Ovary (tissue), 9 donors: ENCODE results near the gene PTPRB. TPM values are rescaled to one million over a fixed set of nuclear protein-coding genes. Genes with fewer than 3 reads are reported as not detected.

ENCODE experiments used
- DNase-seq, 5 donors: peaks; one replicate each; pipeline ENCODE4 v3.0.0-alpha.2; 2019 to 2020
- H3K27ac ChIP-seq, 2 donors: fragments of 200-600 bp; one replicate each; pipeline versions ENCODE4 v1.5.1 to v1.8.0; 2019 to 2022
- H3K27me3 ChIP-seq: fragments of 200-600 bp; one replicate; pipeline ENCODE4 v1.8.0; 2022
- H3K36me3 ChIP-seq: fragments of 200-600 bp; sonication (generic); one replicate; pipeline ENCODE4 v1.5.1; 2019
- H3K4me1 ChIP-seq: one replicate; pipeline ENCODE4 v1.8.1; 2013; ENCODE audit warnings: mild to moderate bottlenecking, moderate library complexity; ENCODE audit not compliant: insufficient read depth
- H3K4me3 ChIP-seq: fragments of 200-600 bp; sonication (generic); one replicate; pipeline ENCODE4 v1.5.1; 2017
- H3K9me3 ChIP-seq, 2 donors: fragments of 200-600 bp in 1 of 2; sonication (generic) in 1 of 2; one replicate each; pipeline versions ENCODE4 v1.5.1 to v1.8.1; 2013 to 2019; ENCODE audit warnings: mild to moderate bottlenecking in 1 of 2, moderate library complexity in 1 of 2
- EP300 ChIP-seq: sonication (generic); formaldehyde crosslinking; IDR thresholded peaks from one replicate; pipeline ENCODE4 v1.6.1; 2017; ENCODE audit warnings: antibody characterized with exemption
- POLR2A ChIP-seq: fragments of 450-650 bp; IDR thresholded peaks from one replicate; pipeline ENCODE4 v1.6.1; 2017; ENCODE audit warnings: antibody characterized with exemption, mild to moderate bottlenecking, moderate library complexity
- WGBS, 3 donors: extraction: QIAGEN DNeasy Blood & Tissue Kit in 1 of 3; methylation state at CpG; one replicate each; pipeline versions ENCODE4 v1.1.5 to v1.1.7; 2013 to 2017; 5-methylcytosine and 5-hydroxymethylcytosine counted together
- intact Hi-C, 4 donors: fragments of 100-400 bp; cut with DNase I; formaldehyde crosslinking; loops; one replicate each; pipeline versions ENCODE4 v1.11.0 to v1.15.1; 2022 to 2023
- polyA plus RNA-seq, 2 donors: library from polyadenylated mRNA; stranded (reverse); fragments of 200-250 nt in 1 of 2; fragments of 350-450 nt in 1 of 2; fragmentation: Illumina TruSeq in 1 of 2; extraction: RNeasy Lipid Tissue Mini Kit (QIAGEN cat#74804) in 1 of 2; gene quantifications; one replicate each; pipeline ENCODE4 v1.2.3, GENCODE V29; 2013 to 2014
- total RNA-seq, 7 donors: library from RNA; depleted of rRNA in 2 of 7; stranded (reverse); fragments of >200 nt in 2 of 7; fragmentation: NEBNext Ultra II Directional in 3 of 7; extraction: Animal tissue kit (Norgen Biotek cat#: 25700) in 3 of 7; gene quantifications; one replicate each; pipeline versions ENCODE4 v1.1.0 to v1.2.4, GENCODE V29; 2016 to 2023
- TF ChIP-seq, protein P1 (sequence below), 3 donors: fragments of 450-650 bp in 2 of 3; fragments of 200-600 bp in 1 of 3; IDR thresholded peaks; one replicate each; pipeline versions ENCODE4 v1.5.1 to v1.8.0; 2016 to 2022; ENCODE audit warnings: antibody characterized with exemption in 3 of 3, mild to moderate bottlenecking in 1 of 3
- donor health status: DM: no; HTN: no; CAD: no; lungs with moderate emphysema.
- donor health status: DM: no; HTN: no; CAD: no.
- donor health status: Bipolar disorder and iron deficiency.
- donor health status: DM: yes; HTN: yes; CAD: no.
- donor health status: DM: no; HTN: no; CAD: no.
- donor health status: DM: yes; HTN: yes; CAD: no.

PTPRB gene
- total and polyA plus RNA-seq, 9 donors: 4.9 to 34.6 (median 11.6) TPM

- TF ChIP-seq, protein P1, sequence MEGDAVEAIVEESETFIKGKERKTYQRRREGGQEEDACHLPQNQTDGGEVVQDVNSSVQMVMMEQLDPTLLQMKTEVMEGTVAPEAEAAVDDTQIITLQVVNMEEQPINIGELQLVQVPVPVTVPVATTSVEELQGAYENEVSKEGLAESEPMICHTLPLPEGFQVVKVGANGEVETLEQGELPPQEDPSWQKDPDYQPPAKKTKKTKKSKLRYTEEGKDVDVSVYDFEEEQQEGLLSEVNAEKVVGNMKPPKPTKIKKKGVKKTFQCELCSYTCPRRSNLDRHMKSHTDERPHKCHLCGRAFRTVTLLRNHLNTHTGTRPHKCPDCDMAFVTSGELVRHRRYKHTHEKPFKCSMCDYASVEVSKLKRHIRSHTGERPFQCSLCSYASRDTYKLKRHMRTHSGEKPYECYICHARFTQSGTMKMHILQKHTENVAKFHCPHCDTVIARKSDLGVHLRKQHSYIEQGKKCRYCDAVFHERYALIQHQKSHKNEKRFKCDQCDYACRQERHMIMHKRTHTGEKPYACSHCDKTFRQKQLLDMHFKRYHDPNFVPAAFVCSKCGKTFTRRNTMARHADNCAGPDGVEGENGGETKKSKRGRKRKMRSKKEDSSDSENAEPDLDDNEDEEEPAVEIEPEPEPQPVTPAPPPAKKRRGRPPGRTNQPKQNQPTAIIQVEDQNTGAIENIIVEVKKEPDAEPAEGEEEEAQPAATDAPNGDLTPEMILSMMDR (IDR thresholded peaks at IDR 0.05): no peak
- no peak for TF ChIP-seq POLR2A
- TF ChIP-seq EP300: no peak
- no peaks in the 10 kb centered on the region for H3K9me3 ChIP-seq
- intact Hi-C loops: no loop called here
- 31 to 43% (median 42%) methylated on average over 6 of the region's 6 CpGs for WGBS, 3 donors
- no peak for DNase-seq
- no peaks in the 10 kb centered on the region for H3K4me1 ChIP-seq
- H3K27ac ChIP-seq: no peak overlapping the region
- H3K4me3 ChIP-seq: no peak overlapping the region
- no peaks in the 10 kb centered on the region for H3K27me3 ChIP-seq
- H3K36me3 ChIP-seq: no peaks in the 10 kb centered on the region
Observed at GRCh38 chr12:70543444-70543843, 93.8 kb downstream of the PTPRB start.

- Histone ChIP-seq H3K27me3 (no peaks in the 10 kb centered on the region), H3K9me3 (no peaks in the 10 kb centered on the region), H3K36me3 (no peaks in the 10 kb centered on the region), H3K4me1 (no peaks in the 10 kb centered on the region), H3K27ac (no peak overlapping the region), H3K4me3 (no peak overlapping the region)
- intact Hi-C loops: no loop called here
- 64 to 84% (median 64%) methylated on average over 1 of the region's 1 CpG for WGBS, 3 donors
- TF ChIP-seq, protein P1 (IDR thresholded peaks at IDR 0.05): no peak
- TF ChIP-seq POLR2A: no peak
- TF ChIP-seq EP300: no peak
- no peak for DNase-seq
Observed at GRCh38 chr12:70540996-70541395, 96.2 kb downstream of the PTPRB start.

- Histone ChIP-seq H3K4me3 (no peak overlapping the region), H3K4me1 (no peaks in the 10 kb centered on the region), H3K27me3 (no peaks in the 10 kb centered on the region), H3K27ac (no peak overlapping the region), H3K9me3 (no peaks in the 10 kb centered on the region), H3K36me3 (no peaks in the 10 kb centered on the region)
- WGBS, 3 donors: 92 to 94% (median 93%) methylated on average over 10 of the region's 10 CpGs
- no peak for DNase-seq
- intact Hi-C loops: no loop called here
- no peak for TF ChIP-seq POLR2A
- TF ChIP-seq, protein P1 (IDR thresholded peaks at IDR 0.05): no peak
- TF ChIP-seq EP300: no peak
Observed at GRCh38 chr12:70536650-70537049, 100.6 kb downstream of the PTPRB start.

DNA sequence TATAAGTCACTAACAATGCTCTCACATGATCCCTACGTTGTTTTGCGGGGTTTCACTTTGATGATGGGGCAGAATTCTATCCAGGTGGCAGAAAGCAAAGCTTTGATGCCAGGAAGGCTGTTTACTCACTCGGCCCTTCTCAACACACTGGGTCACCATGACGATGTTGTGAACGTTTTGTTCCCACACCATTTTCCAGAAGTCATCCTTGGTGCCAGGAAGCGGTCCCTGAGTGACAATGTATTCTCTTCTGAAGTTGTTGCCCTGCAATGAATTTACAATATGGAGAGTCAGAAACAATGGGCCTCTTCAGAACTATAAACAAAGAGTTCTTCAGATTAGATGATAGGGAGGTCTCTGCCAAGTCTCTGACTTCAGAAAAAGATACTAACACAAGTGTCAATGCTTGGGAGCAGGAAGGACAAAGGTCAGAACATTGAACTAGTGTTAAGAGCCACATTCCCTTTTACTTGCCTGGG, 101.3 kb downstream of the PTPRB start:
- DNase-seq: no peak
- 82 to 89% (median 85%) methylated on average over 6 of the region's 6 CpGs for WGBS, 3 donors

More for the DNA sequence above, 101.3 kb downstream of the PTPRB start:
- H3K9me3 ChIP-seq: no peaks in the 10 kb centered on the region
- H3K27me3 ChIP-seq: no peaks in the 10 kb centered on the region
- H3K36me3 ChIP-seq: no peaks in the 10 kb centered on the region
- no peak overlapping the region for H3K27ac ChIP-seq
- intact Hi-C loops: no loop called here
- no peak overlapping the region for H3K4me3 ChIP-seq
- TF ChIP-seq, protein P1 (IDR thresholded peaks at IDR 0.05): no peak
- TF ChIP-seq POLR2A: no peak
- TF ChIP-seq EP300: no peak
- no peaks in the 10 kb centered on the region for H3K4me1 ChIP-seq
